Measurements from ENCODE around the gene CDH23.

The CDH23 gene

GRCh38 chr10:71837098-71837827, 440.5 kb downstream of the CDH23 start:
- no peak overlapping the region for H3K9ac ChIP-seq (ENCODE audit: low read length)
- no peak overlapping the region for H3K27ac ChIP-seq (ENCODE audit: low read length)

GRCh38 chr10:71838264-71839211, 441.8 kb downstream of the CDH23 start:
- no peak overlapping the region for H3K4me2 ChIP-seq (ENCODE audit: low read depth, low read length)
- TF ChIP-seq CTCF (IDR thresholded peaks at IDR 0.05; ENCODE audit: low read length) (no peak), EZH2 (optimal IDR thresholded peaks at IDR 0.05; ENCODE audit: low read depth, low read length) (no peak), EZH2phosphoT487 (IDR thresholded peaks at IDR 0.05; ENCODE audit: low read length) (no peak)
- H3K36me3 ChIP-seq (replicated peaks; ENCODE audit: insufficient read depth, low read length): peaks cover 3% of the 10 kb centered on the region; the same call in 1 of the 2 replicates
- no peaks in the 10 kb centered on the region for H3K9me3 ChIP-seq (replicated peaks; ENCODE audit: insufficient read depth, low read length)
- peaks cover 36% of the 10 kb centered on the region for H4K20me1 ChIP-seq (ENCODE audit: insufficient read depth, low read length)
- no peak overlapping the region for H3K9ac ChIP-seq (ENCODE audit: low read length)
- no peaks in the 10 kb centered on the region for H3F3A ChIP-seq (ENCODE audit: insufficient read depth, low read length)
- H3K4me1 ChIP-seq (ENCODE audit: low read length): peaks cover 18% of the 10 kb centered on the region
- H3K4me3 ChIP-seq (ENCODE audit: low read length): no peak overlapping the region
- no peak for DNase-seq
- H3K79me2 ChIP-seq (ENCODE audit: low read length): peaks cover 98% of the 10 kb centered on the region
- no peak overlapping the region for H3K27ac ChIP-seq (ENCODE audit: low read length)
- H3K27me3 ChIP-seq (replicated peaks; ENCODE audit: insufficient read depth, low read length): no peaks in the 10 kb centered on the region
- H3K9me2 ChIP-seq (replicated peaks; ENCODE audit: insufficient read depth, low read length): no peaks in the 10 kb centered on the region
- no peak overlapping the region for H2AFZ ChIP-seq (ENCODE audit: low read length)

More at GRCh38 chr10:71837098-71837827, 440.5 kb downstream of the CDH23 start:
- no peaks in the 10 kb centered on the region for H3K9me3 ChIP-seq (replicated peaks; ENCODE audit: insufficient read depth, low read length)
- H3K4me3 ChIP-seq (ENCODE audit: low read length): no peak overlapping the region
- H2AFZ ChIP-seq (ENCODE audit: low read length): no peak overlapping the region
- no peaks in the 10 kb centered on the region for H3K9me2 ChIP-seq (replicated peaks; ENCODE audit: insufficient read depth, low read length)
- no peak for DNase-seq
- H3K36me3 ChIP-seq (replicated peaks; ENCODE audit: insufficient read depth, low read length): peaks cover 3% of the 10 kb centered on the region; the same call in 1 of the 2 replicates
- H3F3A ChIP-seq (ENCODE audit: insufficient read depth, low read length): no peaks in the 10 kb centered on the region
- peaks cover 12% of the 10 kb centered on the region for H3K4me1 ChIP-seq (ENCODE audit: low read length)
- no peaks in the 10 kb centered on the region for H3K27me3 ChIP-seq (replicated peaks; ENCODE audit: insufficient read depth, low read length)
- H3K79me2 ChIP-seq (ENCODE audit: low read length): peaks cover 97% of the 10 kb centered on the region
- peaks cover 26% of the 10 kb centered on the region for H4K20me1 ChIP-seq (ENCODE audit: insufficient read depth, low read length)
- TF ChIP-seq EZH2phosphoT487 (IDR thresholded peaks at IDR 0.05; ENCODE audit: low read length): no peak
- no peak for TF ChIP-seq EZH2 (optimal IDR thresholded peaks at IDR 0.05; ENCODE audit: low read depth, low read length)
- TF ChIP-seq CTCF (IDR thresholded peaks at IDR 0.05; ENCODE audit: low read length): no peak
- no peak overlapping the region for H3K4me2 ChIP-seq (ENCODE audit: low read depth, low read length)

GRCh38 chr10:71840177-71840957, 443.6 kb downstream of the CDH23 start:
- 0 out of 2 replicates have a peak, but pooled peaks cover 3% of the 10 kb centered on the region for H3K36me3 ChIP-seq (replicated peaks; ENCODE audit: insufficient read depth, low read length)
- TF ChIP-seq EZH2phosphoT487 (IDR thresholded peaks at IDR 0.05; ENCODE audit: low read length) (no peak), CTCF (IDR thresholded peaks at IDR 0.05; ENCODE audit: low read length) (no peak), EZH2 (optimal IDR thresholded peaks at IDR 0.05; ENCODE audit: low read depth, low read length) (no peak)
- H3K4me2 ChIP-seq (ENCODE audit: low read depth, low read length): no peak overlapping the region
- H2AFZ ChIP-seq (ENCODE audit: low read length): no peak overlapping the region
- no peaks in the 10 kb centered on the region for H3F3A ChIP-seq (ENCODE audit: insufficient read depth, low read length)
- no peaks in the 10 kb centered on the region for H3K9me2 ChIP-seq (replicated peaks; ENCODE audit: insufficient read depth, low read length)
- H3K27me3 ChIP-seq (replicated peaks; ENCODE audit: insufficient read depth, low read length): no peaks in the 10 kb centered on the region
- H3K9ac ChIP-seq (ENCODE audit: low read length): no peak overlapping the region
- H3K9me3 ChIP-seq (replicated peaks; ENCODE audit: insufficient read depth, low read length): no peaks in the 10 kb centered on the region
- no peak overlapping the region for H3K27ac ChIP-seq (ENCODE audit: low read length)
- peaks cover 100% of the 10 kb centered on the region for H3K79me2 ChIP-seq (ENCODE audit: low read length)
- peaks cover 16% of the 10 kb centered on the region for H3K4me1 ChIP-seq (ENCODE audit: low read length)
- H3K4me3 ChIP-seq (ENCODE audit: low read length): no peak overlapping the region
- DNase-seq: no peak
- peaks cover 39% of the 10 kb centered on the region for H4K20me1 ChIP-seq (ENCODE audit: insufficient read depth, low read length)

All from MM.1S (cell line).